CD4-positive, alpha-beta T cell (primary cell): ENCODE measurements around the gene WDR64. TPM values are rescaled to one million over a fixed set of nuclear protein-coding genes. Genes with fewer than 3 reads are reported as not detected.
"Not testable (repeated sequence)": the region's sequence is repeated elsewhere in the genome, so short reads cannot be mapped to it uniquely, and the experiment has no call there.

ENCODE experiments used
- ATAC-seq: fragments of 200-7000 bp; cut with Tn5 transposase; one replicate; pipeline ENCODE4 v1.10.0; 2022; ENCODE audit warnings: mild to moderate bottlenecking; ENCODE audit not compliant: poor library complexity
- CTCF ChIA-PET: fragments of 350-600 bp; sonication (Branson Sonifier 250); formaldehyde crosslinking; loops from one replicate; lab custom pipeline; 2021; ENCODE audit warnings: antibody characterized with exemption, inconsistent platforms; lab: Charles Lee
- POLR2A ChIA-PET: fragments of 350-600 bp; sonication (Branson Sonifier 250); formaldehyde crosslinking; loops from one replicate; lab custom pipeline; 2021; ENCODE audit warnings: antibody characterized with exemption, inconsistent platforms; lab: Charles Lee
- DNase-seq, 14 experiments: peaks; one replicate each; pipeline ENCODE4 v3.0.0-alpha.2; 2013 to 2020; ENCODE audit warnings: mixed read lengths in 2 of 14
- H3K27ac ChIP-seq, 2 donors: one replicate each; pipeline versions ENCODE4 v1.5.1 to v1.7.0; 2013; ENCODE audit warnings: low read length in 2 of 2, low read depth in 1 of 2, mild to moderate bottlenecking in 1 of 2
- H3K27me3 ChIP-seq, 2 experiments: 1 replicate in 1 of 2; 2 replicates in 1 of 2; pipeline versions ENCODE4 v1.6.1 to v1.7.0; 2013; ENCODE audit warnings: low read length in 2 of 2, control low read depth in 1 of 2, mild to moderate bottlenecking in 1 of 2, moderate library complexity in 1 of 2; ENCODE audit not compliant: insufficient read depth in 2 of 2, control insufficient read depth in 1 of 2
- H3K36me3 ChIP-seq: one replicate; pipeline ENCODE4 v1.6.1; 2013; ENCODE audit warnings: low read length, control low read depth; ENCODE audit not compliant: insufficient read depth
- H3K4me1 ChIP-seq: one replicate; pipeline ENCODE4 v1.6.1; 2013; ENCODE audit warnings: low read length, control low read depth; ENCODE audit not compliant: insufficient read depth
- H3K4me3 ChIP-seq: one replicate; pipeline ENCODE4 v1.5.1; 2013; ENCODE audit warnings: mild to moderate bottlenecking, low read length, moderate library complexity
- H3K9me3 ChIP-seq, 2 experiments: 1 replicate in 1 of 2; 2 replicates in 1 of 2; pipeline versions ENCODE4 v1.6.1 to v1.7.0; 2013; ENCODE audit warnings: low read length in 2 of 2, mild to moderate bottlenecking in 2 of 2, control low read depth in 1 of 2, moderate library complexity in 1 of 2; ENCODE audit not compliant: control insufficient read depth in 1 of 2, insufficient read depth in 1 of 2
- H3K27ac Mint-ChIP-seq: one replicate; pipeline ENCODE4 v1.8.0; 2020; ENCODE audit warnings: mixed read lengths
- H3K27me3 Mint-ChIP-seq: one replicate; pipeline ENCODE4 v1.8.0; 2021; ENCODE audit warnings: mixed read lengths
- H3K36me3 Mint-ChIP-seq: one replicate; pipeline ENCODE4 v1.8.0; 2021; ENCODE audit warnings: low read depth, mixed read lengths
- H3K4me1 Mint-ChIP-seq: one replicate; pipeline ENCODE4 v1.8.0; 2021; ENCODE audit warnings: low read depth, mixed read lengths
- H3K4me3 Mint-ChIP-seq: one replicate; pipeline ENCODE4 v1.8.0; 2020; ENCODE audit warnings: mild to moderate bottlenecking, mixed read lengths
- H3K9me3 Mint-ChIP-seq: one replicate; pipeline ENCODE4 v1.8.0; 2020; ENCODE audit warnings: mixed read lengths
- CTCF ChIP-seq: fragments of 200-600 bp; IDR thresholded peaks from one replicate; pipeline ENCODE4 v1.8.0; 2022; ENCODE audit warnings: antibody characterized with exemption, mild to moderate bottlenecking
- intact Hi-C, 2 experiments: fragments of 100-400 bp; cut with DNase I in 1 of 2; cut with micrococcal nuclease in 1 of 2; formaldehyde crosslinking; loops; one replicate each; pipeline versions ENCODE4 v1.15.1 to v1.9.0; 2023 to 2025; cut with DNase I, micrococcal nuclease
- total RNA-seq, 174 experiments: library from RNA in 2 of 174; stranded (reverse) in 2 of 174; gene quantifications; one replicate each; pipeline ENCODE4 v1.2.3 and lab custom pipeline; 2021 to 2026

The WDR64 gene
- total RNA-seq, 2 experiments from 2014 or later = 0.67 TPM; not detected in 1

DNA sequence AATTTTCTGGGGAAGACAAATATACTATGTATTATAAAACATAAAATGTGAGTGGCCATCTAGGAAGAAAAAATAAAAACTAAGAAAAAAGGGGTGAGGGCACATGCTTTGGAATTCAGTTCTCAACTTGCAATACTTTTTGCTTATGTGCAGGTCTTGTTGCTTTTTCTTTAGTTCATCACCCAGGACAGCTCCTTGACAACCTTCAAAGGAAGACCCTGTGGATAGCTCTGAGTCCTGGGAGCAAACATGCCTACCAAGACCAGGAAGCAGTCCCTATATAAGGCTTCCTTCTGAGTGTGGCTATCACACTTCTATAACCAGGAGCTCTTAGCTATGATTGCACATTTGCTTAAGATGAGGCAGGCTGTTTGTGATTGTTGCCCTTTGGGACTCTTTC, 78.0 kb downstream of the WDR64 start:
- no peaks in the 10 kb centered on the region for H3K36me3 ChIP-seq
- Mint-ChIP-seq H3K36me3 (no peaks in the 10 kb centered on the region), H3K27me3 (peaks cover 7% of the 10 kb centered on the region), H3K4me1 (no peaks in the 10 kb centered on the region), H3K9me3 (no peaks in the 10 kb centered on the region), H3K4me3 (no peak overlapping the region), H3K27ac (no peak overlapping the region)
- ATAC-seq (no peak), DNase-seq (no peak)
- H3K27me3 ChIP-seq = no peaks in the 10 kb centered on the region
- H3K27ac ChIP-seq = no peak overlapping the region
- ChIA-PET POLR2A (no interaction called here), CTCF (no interaction called here)
- no peaks in the 10 kb centered on the region for H3K4me1 ChIP-seq
- intact Hi-C loops = no loop called here
- H3K9me3 ChIP-seq = no peaks in the 10 kb centered on the region
- no peak for TF ChIP-seq CTCF
- no peak overlapping the region for H3K4me3 ChIP-seq

- CTCF ChIA-PET = no interaction called here
- Mint-ChIP-seq H3K36me3 (no peaks in the 10 kb centered on the region), H3K4me3 (no peak overlapping the region), H3K9me3 (no peaks in the 10 kb centered on the region), H3K27me3 (no peaks in the 10 kb centered on the region), H3K27ac (no peak overlapping the region), H3K4me1 (peaks cover 14% of the 10 kb centered on the region)
- no peaks in the 10 kb centered on the region for H3K27me3 ChIP-seq
- H3K36me3 ChIP-seq = no peaks in the 10 kb centered on the region
- intact Hi-C loops = no loop called here
- no peaks in the 10 kb centered on the region for H3K4me1 ChIP-seq
- no peak for TF ChIP-seq CTCF
- ATAC-seq = no peak
- no peak for DNase-seq
- no peak overlapping the region for H3K4me3 ChIP-seq
- no peak overlapping the region for H3K27ac ChIP-seq
- POLR2A ChIA-PET = no interaction called here
- no peaks in the 10 kb centered on the region for H3K9me3 ChIP-seq
These were observed 81.8 kb downstream of the WDR64 start for GRCh38 chr1:241733899-241734298.

- intact Hi-C loops = no loop called here
- Mint-ChIP-seq H3K4me1 (peaks cover 14% of the 10 kb centered on the region), H3K27me3 (no peaks in the 10 kb centered on the region), H3K36me3 (no peaks in the 10 kb centered on the region), H3K9me3 (no peaks in the 10 kb centered on the region), H3K27ac (no peak overlapping the region), H3K4me3 (no peak overlapping the region)
- Histone ChIP-seq H3K4me1 (no peaks in the 10 kb centered on the region), H3K27me3 (no peaks in the 10 kb centered on the region), H3K9me3 (no peaks in the 10 kb centered on the region), H3K36me3 (no peaks in the 10 kb centered on the region), H3K27ac (no peak overlapping the region), H3K4me3 (no peak overlapping the region)
- no peak for TF ChIP-seq CTCF
- ChIA-PET POLR2A (no interaction called here), CTCF (no interaction called here)
- ATAC-seq (no peak), DNase-seq (no peak)
These were observed 82.5 kb downstream of the WDR64 start for GRCh38 chr1:241734533-241734932.

DNA sequence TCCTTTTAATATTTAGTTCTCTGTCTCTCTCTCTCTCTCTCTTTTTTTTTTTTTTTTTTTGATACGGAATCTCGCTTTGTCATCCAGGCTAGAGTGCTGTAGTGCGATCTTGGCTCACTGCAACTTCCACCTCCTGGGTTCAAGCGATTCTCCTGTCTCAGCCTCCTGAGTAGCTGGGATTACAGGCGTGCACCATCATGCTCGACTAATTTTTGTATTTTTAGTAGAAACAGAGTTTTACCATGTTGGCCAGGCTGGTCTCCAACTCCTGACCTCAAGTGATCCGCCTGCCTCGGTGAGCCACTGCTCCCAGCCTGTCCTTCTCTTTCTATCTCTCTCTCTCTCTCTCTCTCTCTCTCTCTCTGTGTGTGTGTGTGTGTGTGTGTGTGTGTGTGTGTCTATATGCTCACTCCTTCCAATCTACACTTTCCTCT, 83.4 kb downstream of the WDR64 start:
- H3K27me3 ChIP-seq, H3K27me3 Mint-ChIP-seq, H3K9me3 ChIP-seq, H3K36me3 ChIP-seq, CTCF ChIA-PET, H3K36me3 Mint-ChIP-seq, H3K4me3 Mint-ChIP-seq, H3K4me1 ChIP-seq, H3K4me3 ChIP-seq, ATAC-seq, H3K27ac ChIP-seq, DNase-seq, POLR2A ChIA-PET, H3K9me3 Mint-ChIP-seq, H3K27ac Mint-ChIP-seq, intact Hi-C loops: not testable (repeated sequence)
- H3K4me1 Mint-ChIP-seq = peaks cover 14% of the 10 kb centered on the region
